IPS-20b (cell line): ENCODE measurements around the gene JPT2.

ENCODE experiments used
- H3K27ac ChIP-seq: one replicate; pipeline ENCODE4 v1.5.1; 2013; ENCODE audit warnings: low read length
- H3K27me3 ChIP-seq: 2 replicates; pipeline ENCODE4 v1.6.1; 2013; ENCODE audit warnings: mild to moderate bottlenecking, low read length, inconsistent platforms; ENCODE audit not compliant: insufficient read depth
- H3K36me3 ChIP-seq: 2 replicates; pipeline ENCODE4 v1.6.1; 2013; ENCODE audit warnings: low read depth, mild to moderate bottlenecking, inconsistent platforms, low read length, moderate library complexity; ENCODE audit not compliant: insufficient read depth
- H3K4me1 ChIP-seq: 2 replicates; pipeline ENCODE4 v1.6.1; 2013; ENCODE audit warnings: mild to moderate bottlenecking, control low read depth, inconsistent platforms, low read length, moderate library complexity; ENCODE audit not compliant: insufficient read depth
- H3K4me3 ChIP-seq: 2 replicates; pipeline ENCODE4 v1.5.1; 2013; ENCODE audit warnings: mild to moderate bottlenecking, low read length, inconsistent platforms
- H3K9ac ChIP-seq: 2 replicates; pipeline ENCODE4 v1.6.1; 2013; ENCODE audit warnings: low read depth, mild to moderate bottlenecking, inconsistent platforms, low read length, moderate library complexity
- H3K9me3 ChIP-seq: 2 replicates; pipeline ENCODE4 v1.6.1; 2013; ENCODE audit warnings: mild to moderate bottlenecking, low read depth, low read length, inconsistent platforms; ENCODE audit not compliant: insufficient read depth

JPT2 gene

DNA sequence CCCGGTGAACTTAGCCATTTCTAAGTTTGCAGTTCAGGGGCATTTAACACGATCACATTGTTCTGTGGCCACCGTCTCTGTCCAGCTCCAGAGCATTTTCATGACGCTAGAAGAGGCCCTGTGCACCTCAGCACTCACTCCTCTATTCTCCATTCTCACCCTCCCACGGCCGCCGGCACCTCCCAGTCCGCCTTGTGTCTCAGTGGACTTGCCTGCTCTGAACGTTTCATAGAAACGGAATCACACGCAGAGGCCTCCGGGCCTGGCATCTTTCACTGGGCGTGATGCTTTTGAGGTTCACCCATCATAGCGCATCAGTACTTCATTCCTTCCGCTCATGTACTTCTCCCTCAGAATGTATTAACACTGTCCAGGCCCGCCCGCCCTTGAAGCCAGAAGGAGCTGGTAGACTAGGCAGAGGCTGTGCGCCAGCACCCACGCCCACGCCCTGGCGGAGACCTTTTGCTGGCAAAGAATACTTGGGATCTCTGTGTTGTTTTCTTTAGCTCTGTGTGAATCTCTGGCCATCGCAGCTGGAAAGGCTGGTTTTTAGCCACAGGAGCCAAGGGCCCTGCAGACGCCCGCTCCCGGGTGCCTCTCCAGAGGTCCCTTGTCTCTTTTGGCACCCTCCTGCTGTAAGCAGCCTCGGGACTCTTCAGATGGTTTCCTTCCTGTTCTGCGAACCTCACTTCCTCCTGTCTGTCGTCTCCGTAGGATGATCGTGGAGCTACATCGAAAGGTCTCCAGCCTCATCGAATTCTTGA is 23.4 kb upstream of the JPT2 start:
- Histone ChIP-seq H3K9me3 (no peaks in the 10 kb centered on the region), H3K27ac (no peak overlapping the region), H3K27me3 (no peaks in the 10 kb centered on the region), H3K36me3 (peaks cover 72% of the 10 kb centered on the region), H3K4me1 (no peaks in the 10 kb centered on the region), H3K4me3 (no peak overlapping the region), H3K9ac (no peak overlapping the region)

DNA sequence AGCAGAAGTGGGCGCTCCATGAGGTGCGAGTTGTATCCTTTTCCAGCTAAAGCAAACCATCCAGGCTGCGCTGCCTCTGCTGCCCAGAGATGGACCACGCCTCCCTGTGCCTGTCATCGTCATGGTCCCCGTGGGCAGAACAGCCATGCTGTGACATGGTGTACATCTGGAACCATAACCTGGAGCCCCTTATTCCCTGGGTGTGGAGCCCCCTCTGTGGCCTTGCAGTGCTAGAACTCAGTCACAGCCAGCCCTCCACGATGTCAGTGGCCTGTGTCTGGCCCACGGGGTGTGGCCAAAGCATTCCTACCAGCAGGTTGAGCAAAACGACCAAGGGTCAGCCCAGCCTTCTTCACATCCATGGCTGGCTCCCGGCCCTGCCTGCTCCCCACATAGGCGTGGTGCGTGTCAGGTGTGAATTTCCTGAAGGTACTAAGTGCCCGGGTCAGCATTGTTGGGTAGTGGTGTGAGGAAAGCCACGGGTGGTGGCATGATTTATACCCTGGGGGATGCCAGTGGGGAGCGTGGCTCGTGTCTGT is 22.7 kb upstream of the JPT2 start:
- H3K4me3 ChIP-seq, result no peak overlapping the region
- H3K36me3 ChIP-seq, result peaks cover 79% of the 10 kb centered on the region
- no peaks in the 10 kb centered on the region for H3K27me3 ChIP-seq
- H3K9ac ChIP-seq, result no peak overlapping the region
- no peak overlapping the region for H3K27ac ChIP-seq
- H3K4me1 ChIP-seq, result no peaks in the 10 kb centered on the region
- H3K9me3 ChIP-seq, result no peaks in the 10 kb centered on the region

DNA sequence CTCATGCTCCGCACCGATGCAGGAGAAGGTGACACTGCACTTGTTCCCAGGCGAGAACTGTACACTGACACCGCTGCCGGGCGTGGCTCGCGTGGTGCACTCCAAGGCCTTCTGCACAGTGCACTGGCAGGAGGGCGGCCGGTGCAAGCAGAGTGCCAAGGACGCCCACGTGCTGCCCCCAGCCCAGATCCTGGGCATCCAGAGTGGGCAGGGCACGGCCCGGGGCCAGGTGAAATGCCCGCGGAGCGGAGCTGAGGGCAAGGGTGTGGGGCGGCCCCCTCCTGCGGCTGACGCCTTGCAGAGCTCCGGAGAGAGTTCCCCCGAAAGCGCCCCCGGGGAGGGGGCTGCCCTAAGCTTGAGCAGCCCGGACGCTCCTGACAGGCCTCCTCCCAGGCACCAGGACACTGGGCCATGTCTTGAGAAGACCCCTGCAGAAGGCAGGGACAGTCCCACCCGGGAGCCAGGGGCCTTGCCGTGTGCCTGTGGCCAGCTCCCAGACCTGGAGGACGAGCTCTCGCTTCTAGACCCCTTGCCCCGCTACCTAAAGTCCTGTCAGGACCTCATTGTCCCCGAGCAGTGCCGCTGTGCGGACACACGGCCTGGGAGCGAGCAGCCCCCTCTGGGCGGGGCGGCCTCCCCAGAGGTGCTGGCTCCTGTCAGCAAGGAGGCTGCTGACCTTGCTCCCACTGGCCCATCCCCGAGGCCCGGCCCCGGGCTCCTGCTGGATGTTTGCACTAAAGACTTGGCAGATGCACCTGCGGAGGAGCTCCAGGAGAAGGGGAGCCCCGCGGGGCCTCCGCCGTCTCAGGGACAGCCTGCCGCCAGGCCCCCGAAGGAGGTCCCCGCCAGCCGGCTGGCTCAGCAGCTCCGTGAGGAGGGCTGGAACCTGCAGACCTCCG is 21.9 kb upstream of the JPT2 start:
- Histone ChIP-seq H3K4me3 (no peak overlapping the region), H3K27ac (no peak overlapping the region), H3K9me3 (no peaks in the 10 kb centered on the region), H3K4me1 (no peaks in the 10 kb centered on the region), H3K36me3 (peaks cover 76% of the 10 kb centered on the region), H3K9ac (no peak overlapping the region), H3K27me3 (no peaks in the 10 kb centered on the region)

DNA sequence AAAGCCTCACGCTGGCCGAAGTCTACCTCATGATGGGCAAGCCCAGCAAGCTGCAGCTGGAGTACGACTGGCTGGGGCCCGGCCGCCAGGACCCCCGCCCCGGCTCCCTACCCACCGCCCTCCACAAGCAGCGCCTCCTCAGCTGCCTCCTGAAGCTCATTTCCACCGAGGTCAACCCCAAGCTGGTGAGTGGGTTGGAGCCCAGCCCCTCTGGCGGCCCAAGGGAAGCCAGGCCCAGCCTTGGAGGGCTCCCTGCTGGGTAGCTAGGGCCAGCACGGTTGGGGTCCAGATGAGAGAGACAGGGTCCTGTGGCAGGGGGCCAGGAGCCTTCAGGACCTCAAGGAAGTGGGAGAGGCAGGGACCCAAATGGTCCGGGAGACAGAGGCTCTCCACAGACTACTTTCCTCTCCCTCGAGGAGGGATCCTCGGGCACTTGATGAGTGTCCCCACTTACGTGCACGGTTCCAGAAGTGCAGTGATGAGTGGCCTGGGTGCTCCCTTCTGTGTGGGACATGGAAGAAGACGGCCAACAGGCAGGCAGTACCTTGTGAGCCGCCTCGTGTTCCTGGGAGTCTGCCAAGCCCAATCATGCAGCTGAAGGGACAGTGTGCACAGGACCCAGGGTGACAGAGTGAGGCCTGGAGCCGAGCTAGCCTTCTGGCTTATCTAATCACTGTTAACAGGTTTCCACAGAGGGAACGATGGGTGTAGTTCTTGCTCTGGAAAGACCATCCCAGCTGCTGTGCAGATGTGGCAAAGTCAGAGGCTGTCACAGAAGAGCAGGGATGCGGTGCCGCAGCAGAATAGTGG is 21.1 kb upstream of the JPT2 start:
- Histone ChIP-seq H3K27ac (no peak overlapping the region), H3K27me3 (no peaks in the 10 kb centered on the region), H3K4me3 (no peak overlapping the region), H3K36me3 (peaks cover 72% of the 10 kb centered on the region), H3K9me3 (no peaks in the 10 kb centered on the region), H3K9ac (no peak overlapping the region), H3K4me1 (no peaks in the 10 kb centered on the region)

DNA sequence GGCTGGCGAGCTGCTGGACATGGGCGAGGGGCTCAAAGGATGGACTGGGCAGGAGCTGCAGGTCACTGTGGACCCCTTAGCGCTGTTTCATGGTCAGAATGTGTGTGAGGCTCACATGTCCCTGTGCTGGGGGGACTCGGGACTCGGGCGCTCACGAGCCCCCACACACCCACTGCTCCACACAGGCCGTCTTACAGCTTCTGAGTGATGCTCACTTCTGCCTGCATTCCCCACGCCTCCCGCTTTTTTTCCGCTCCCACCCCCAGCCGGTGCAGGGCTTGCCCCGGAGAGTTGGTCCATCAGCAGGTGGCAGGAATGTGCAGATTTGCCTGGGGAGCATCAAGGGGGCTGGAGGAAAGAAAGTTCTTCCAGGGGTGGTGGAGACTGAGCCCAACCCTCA is 20.2 kb upstream of the JPT2 start:
- H3K4me3 ChIP-seq, result no peak overlapping the region
- H3K27ac ChIP-seq, result no peak overlapping the region
- H3K36me3 ChIP-seq, result peaks cover 72% of the 10 kb centered on the region
- H3K9me3 ChIP-seq, result no peaks in the 10 kb centered on the region
- no peaks in the 10 kb centered on the region for H3K4me1 ChIP-seq
- no peak overlapping the region for H3K9ac ChIP-seq
- H3K27me3 ChIP-seq, result no peaks in the 10 kb centered on the region

DNA sequence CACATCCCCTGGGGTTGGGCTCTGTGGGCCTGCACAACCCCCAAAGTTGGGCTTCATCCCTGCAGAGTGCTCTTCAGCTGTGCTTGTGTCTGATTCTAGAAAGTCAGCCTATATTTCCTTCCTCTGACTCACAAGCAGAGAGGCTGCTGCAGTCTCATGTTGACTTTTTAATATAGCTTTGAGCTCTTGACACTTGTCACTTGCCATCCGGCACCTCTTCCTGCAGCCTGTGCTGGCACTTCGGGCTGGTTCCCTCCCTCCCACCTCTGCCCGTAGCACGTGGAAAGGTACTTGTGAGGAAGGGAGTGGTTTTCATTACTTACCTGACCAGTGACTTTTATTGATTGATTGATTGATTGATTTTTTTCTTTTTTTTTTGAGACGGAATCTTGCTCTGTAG is 19.0 kb upstream of the JPT2 start:
- no peak overlapping the region for H3K27ac ChIP-seq
- no peak overlapping the region for H3K4me3 ChIP-seq
- peaks cover 77% of the 10 kb centered on the region for H3K36me3 ChIP-seq
- no peaks in the 10 kb centered on the region for H3K4me1 ChIP-seq
- H3K9me3 ChIP-seq, result no peaks in the 10 kb centered on the region
- no peak overlapping the region for H3K9ac ChIP-seq
- H3K27me3 ChIP-seq, result no peaks in the 10 kb centered on the region

DNA sequence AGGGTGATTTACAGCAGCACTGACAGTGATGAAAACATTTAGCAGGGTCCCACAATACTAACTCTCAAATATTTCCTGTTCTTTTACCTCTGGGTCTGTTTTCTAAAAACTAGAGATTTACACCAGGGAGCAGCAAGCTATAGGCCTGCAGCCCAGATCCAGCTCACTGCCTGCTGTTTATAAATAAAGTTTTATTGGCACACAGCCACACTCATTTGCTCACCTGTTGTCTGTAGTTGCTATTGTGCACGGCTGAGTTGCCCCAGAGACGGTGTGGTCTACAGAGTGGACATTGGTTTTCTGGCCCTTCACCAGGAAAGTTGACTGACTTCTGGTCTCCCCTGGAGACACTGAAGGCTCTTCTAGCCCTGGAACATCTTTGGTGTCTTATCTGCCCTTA is 16.3 kb upstream of the JPT2 start:
- H3K4me1 ChIP-seq, result no peaks in the 10 kb centered on the region
- H3K27me3 ChIP-seq, result no peaks in the 10 kb centered on the region
- no peak overlapping the region for H3K4me3 ChIP-seq
- no peak overlapping the region for H3K9ac ChIP-seq
- H3K9me3 ChIP-seq, result no peaks in the 10 kb centered on the region
- H3K27ac ChIP-seq, result no peak overlapping the region
- peaks cover 81% of the 10 kb centered on the region for H3K36me3 ChIP-seq

DNA sequence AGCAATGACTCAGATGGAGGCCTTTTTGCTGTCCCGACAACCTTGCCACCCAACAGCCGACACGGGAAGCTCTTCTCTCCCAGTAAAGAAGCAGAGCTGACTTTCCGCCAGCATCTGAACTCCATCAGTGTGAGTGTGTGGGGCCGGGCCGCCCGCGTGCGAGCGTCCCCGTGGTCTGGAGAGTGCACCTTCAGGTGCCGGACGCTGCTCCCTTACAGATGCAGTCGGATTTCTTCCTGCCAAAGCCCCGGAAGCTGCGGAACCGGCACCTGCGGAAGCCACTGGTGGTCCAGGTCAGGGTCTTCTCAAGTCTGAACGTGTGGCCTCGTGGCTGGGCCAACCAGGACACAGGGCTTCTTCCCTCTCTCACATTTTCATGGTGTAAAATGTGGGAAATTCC is 15.5 kb upstream of the JPT2 start:
- no peak overlapping the region for H3K9ac ChIP-seq
- H3K4me1 ChIP-seq, result no peaks in the 10 kb centered on the region
- no peaks in the 10 kb centered on the region for H3K27me3 ChIP-seq
- no peak overlapping the region for H3K4me3 ChIP-seq
- H3K9me3 ChIP-seq, result no peaks in the 10 kb centered on the region
- peaks cover 81% of the 10 kb centered on the region for H3K36me3 ChIP-seq
- H3K27ac ChIP-seq, result no peak overlapping the region

DNA sequence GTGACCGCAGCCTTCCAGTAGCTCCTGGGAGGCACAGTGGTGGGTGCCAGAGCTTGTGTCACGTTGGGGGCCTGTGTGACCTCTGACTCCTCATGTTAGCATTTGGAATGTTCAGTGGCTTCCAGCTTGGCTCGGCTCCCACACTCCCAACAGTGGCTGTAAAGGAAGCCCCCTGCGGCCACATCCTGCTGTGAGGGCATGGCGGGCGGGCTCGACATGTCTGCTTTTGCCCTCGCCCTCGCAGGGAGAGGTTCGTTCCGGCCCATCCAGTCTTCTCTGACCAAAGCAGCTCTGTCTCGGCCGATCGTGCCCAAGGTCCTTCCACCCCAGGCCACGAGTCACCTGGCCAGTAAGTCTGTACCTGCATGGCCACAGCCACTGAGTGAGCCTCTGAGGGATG is 12.2 kb upstream of the JPT2 start:
- no peaks in the 10 kb centered on the region for H3K9me3 ChIP-seq
- peaks cover 87% of the 10 kb centered on the region for H3K36me3 ChIP-seq
- H3K4me1 ChIP-seq, result no peaks in the 10 kb centered on the region
- no peak overlapping the region for H3K9ac ChIP-seq
- H3K4me3 ChIP-seq, result no peak overlapping the region
- no peaks in the 10 kb centered on the region for H3K27me3 ChIP-seq
- no peak overlapping the region for H3K27ac ChIP-seq

DNA sequence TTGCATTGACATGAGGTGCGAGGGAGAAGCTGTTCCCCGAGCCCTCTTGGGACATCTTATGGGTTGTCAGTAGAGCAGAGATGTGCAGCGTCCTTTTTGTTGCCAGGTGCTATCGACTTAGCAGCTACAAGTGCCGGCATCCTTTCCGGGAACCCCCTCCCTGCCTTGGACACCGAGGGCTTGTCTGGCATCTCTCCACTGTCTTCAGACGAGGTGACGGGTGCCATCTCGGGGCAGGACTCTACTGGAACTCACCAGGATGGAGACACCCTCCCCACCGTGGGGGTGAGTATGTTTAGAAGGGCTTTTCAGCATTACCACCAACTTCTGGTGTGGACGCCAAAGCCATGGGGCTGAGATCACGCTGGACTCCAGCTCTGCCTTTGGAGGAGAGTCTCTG is 11.8 kb upstream of the JPT2 start:
- no peaks in the 10 kb centered on the region for H3K4me1 ChIP-seq
- H3K4me3 ChIP-seq, result no peak overlapping the region
- H3K9me3 ChIP-seq, result no peaks in the 10 kb centered on the region
- H3K27ac ChIP-seq, result no peak overlapping the region
- H3K36me3 ChIP-seq, result peaks cover 91% of the 10 kb centered on the region
- H3K27me3 ChIP-seq, result no peaks in the 10 kb centered on the region
- H3K9ac ChIP-seq, result no peak overlapping the region

DNA sequence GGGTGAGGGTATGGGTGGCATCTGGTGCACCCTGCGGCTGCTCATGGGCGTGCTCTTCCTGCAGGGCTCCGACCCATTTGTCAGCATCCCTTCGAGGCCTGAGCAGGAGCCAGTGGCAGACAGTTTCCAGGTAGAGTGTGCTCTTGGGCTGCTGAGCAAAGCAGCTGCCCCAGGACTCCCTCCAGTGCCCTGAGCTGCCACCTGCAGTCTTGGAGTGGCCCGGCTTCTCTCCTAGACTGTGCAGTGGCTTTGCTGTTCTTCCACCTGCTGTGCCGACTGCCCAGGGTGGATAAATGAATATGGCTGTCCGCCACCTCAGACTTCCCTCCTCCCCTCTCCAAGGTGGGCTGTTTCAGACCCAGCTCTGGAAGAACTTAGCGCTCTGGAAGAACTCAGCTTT is 10.8 kb upstream of the JPT2 start:
- peaks cover 94% of the 10 kb centered on the region for H3K36me3 ChIP-seq
- no peak overlapping the region for H3K4me3 ChIP-seq
- H3K4me1 ChIP-seq, result no peaks in the 10 kb centered on the region
- no peak overlapping the region for H3K27ac ChIP-seq
- H3K27me3 ChIP-seq, result no peaks in the 10 kb centered on the region
- no peaks in the 10 kb centered on the region for H3K9me3 ChIP-seq
- H3K9ac ChIP-seq, result no peak overlapping the region
